Measurements from ENCODE around the gene NTF3.
"Not testable (repeated sequence)": the region's sequence is repeated elsewhere in the genome, so short reads cannot be mapped to it uniquely, and the experiment has no call there.

NTF3 gene

GRCh38 chr12:5514016-5514415, 82.1 kb downstream of the NTF3 start:
- DNase-seq = no peak

- no peak for DNase-seq
Observed at GRCh38 chr12:5514545-5514944, 82.6 kb downstream of the NTF3 start.

GRCh38 chr12:5515458-5515857, 83.5 kb downstream of the NTF3 start:
- no peak for DNase-seq

GRCh38 chr12:5516371-5517241, 84.7 kb downstream of the NTF3 start:
- DNase-seq = no peak

GRCh38 chr12:5518584-5519365, 86.9 kb downstream of the NTF3 start:
- DNase-seq = no peak

- DNase-seq = no peak
Observed at GRCh38 chr12:5520037-5520436, 88.1 kb downstream of the NTF3 start.

- no peak for DNase-seq
Observed at GRCh38 chr12:5520831-5521230, 88.9 kb downstream of the NTF3 start.

- DNase-seq = no peak
Observed at GRCh38 chr12:5521456-5522325, 89.8 kb downstream of the NTF3 start.

- no peak for DNase-seq
Observed at GRCh38 chr12:5522432-5523335, 90.8 kb downstream of the NTF3 start.

GRCh38 chr12:5523396-5524115, 91.6 kb downstream of the NTF3 start:
- DNase-seq = no peak

- no peak for DNase-seq
Observed at GRCh38 chr12:5524116-5524768, 92.3 kb downstream of the NTF3 start.

GRCh38 chr12:5524769-5525436, 93.0 kb downstream of the NTF3 start:
- DNase-seq = no peak

GRCh38 chr12:5525783-5526367, 94.0 kb downstream of the NTF3 start:
- DNase-seq = no peak

GRCh38 chr12:5533368-5533767, 101.5 kb downstream of the NTF3 start:
- DNase-seq = no peak

- DNase-seq = no peak
Observed at GRCh38 chr12:5534426-5535199, 102.7 kb downstream of the NTF3 start.

GRCh38 chr12:5535541-5535940, 103.6 kb downstream of the NTF3 start:
- peak; percentile 67 for DNase-seq

GRCh38 chr12:5537026-5537615, 105.2 kb downstream of the NTF3 start:
- DNase-seq = not testable (repeated sequence)

GRCh38 chr12:5537771-5538170, 105.9 kb downstream of the NTF3 start:
- DNase-seq = no peak

Measured in EL (cell line).